Mucosa of descending colon (tissue), 3 donors: ENCODE results near the gene LGALS1. TPM values are rescaled to one million over a fixed set of nuclear protein-coding genes. Genes with fewer than 3 reads are reported as not detected.

ENCODE experiments used
- ATAC-seq: fragments of 200-7000 bp; cut with Tn5 transposase; one replicate; pipeline ENCODE4 v1.9.1; 2020; ENCODE audit warnings: mild to moderate bottlenecking, moderate library complexity
- DNase-seq, 3 donors: peaks; one replicate each; pipeline ENCODE4 v3.0.0-alpha.2; 2020
- H3K36me3 ChIP-seq: fragments of 200-600 bp; one replicate; pipeline ENCODE4 v1.8.0; 2021; ENCODE audit warnings: low read depth, mild to moderate bottlenecking
- H3K4me1 ChIP-seq: fragments of 200-600 bp; one replicate; pipeline ENCODE4 v1.8.0; 2021; ENCODE audit warnings: low read depth, mild to moderate bottlenecking
- H3K4me3 ChIP-seq: fragments of 200-600 bp; one replicate; pipeline ENCODE4 v1.8.0; 2021; ENCODE audit warnings: mild to moderate bottlenecking
- H3K9me3 ChIP-seq: fragments of 200-600 bp; one replicate; pipeline ENCODE4 v1.8.0; 2021; ENCODE audit warnings: mild to moderate bottlenecking
- CTCF ChIP-seq: fragments of 200-600 bp; IDR thresholded peaks from one replicate; pipeline ENCODE4 v1.8.0; 2022; ENCODE audit warnings: antibody characterized with exemption, mild to moderate bottlenecking
- intact Hi-C, 2 donors: fragments of 100-400 bp; cut with DNase I in 1 of 2; cut with micrococcal nuclease in 1 of 2; formaldehyde crosslinking; loops; one replicate each; pipeline versions ENCODE4 v1.11.0 to v1.11.1; 2022; cut with DNase I, micrococcal nuclease
- total RNA-seq, 3 donors: library from RNA; stranded (reverse); fragmentation: NEBNext Ultra II Directional in 2 of 3; extraction: Animal tissue kit (Norgen Biotek cat#: 25700) in 2 of 3; gene quantifications; one replicate each; pipeline versions ENCODE4 v1.2.1 to v1.2.4, GENCODE V29; 2021 to 2023
- donor health status: DM: no; HTN: no; CAD: no; lungs with moderate emphysema.
- donor health status: DM: no; HTN: no; CAD: no.
- donor health status: DM: no; HTN: yes; CAD: no.

LGALS1 gene
- total RNA-seq, 3 donors from 2014 or later: 54.6 to 376 (median 150) TPM

- Histone ChIP-seq H3K4me1 (peaks cover 51% of the 10 kb centered on the region), H3K9me3 (no peaks in the 10 kb centered on the region), H3K36me3 (no peaks in the 10 kb centered on the region), H3K4me3 (no peak overlapping the region)
- DNase-seq (no peak), ATAC-seq (no peak)
- intact Hi-C loops: no loop called here
- TF ChIP-seq CTCF: no peak
Measured at GRCh38 chr22:37632174-37633088, 43.0 kb upstream of the LGALS1 start.

- no peaks in the 10 kb centered on the region for H3K9me3 ChIP-seq
- no peak overlapping the region for H3K4me3 ChIP-seq
- ATAC-seq (peak; percentile 29), DNase-seq (peak in 1 of 3 donors; percentile 48)
- no peaks in the 10 kb centered on the region for H3K36me3 ChIP-seq
- TF ChIP-seq CTCF: no peak
- peaks cover 52% of the 10 kb centered on the region for H3K4me1 ChIP-seq
- intact Hi-C loops: no loop called here
Measured at GRCh38 chr22:37633089-37633624, 42.3 kb upstream of the LGALS1 start.

- DNase-seq (peak; percentile 72 to 93 (median 84)), ATAC-seq (peak; percentile 59)
- Histone ChIP-seq H3K9me3 (no peaks in the 10 kb centered on the region), H3K36me3 (no peaks in the 10 kb centered on the region), H3K4me1 (peaks cover 57% of the 10 kb centered on the region), H3K4me3 (no peak overlapping the region)
- TF ChIP-seq CTCF: no peak
- intact Hi-C loops: no loop called here
Measured at GRCh38 chr22:37633625-37634416, 41.6 kb upstream of the LGALS1 start.

GRCh38 chr22:37634417-37634924, 41.0 kb upstream of the LGALS1 start:
- no peak for DNase-seq
- intact Hi-C loops: no loop called here
- no peak for ATAC-seq
- Histone ChIP-seq H3K4me1 (peaks cover 61% of the 10 kb centered on the region), H3K36me3 (no peaks in the 10 kb centered on the region), H3K4me3 (no peak overlapping the region), H3K9me3 (no peaks in the 10 kb centered on the region)
- TF ChIP-seq CTCF: no peak

- no peak overlapping the region for H3K4me3 ChIP-seq
- ATAC-seq (no peak), DNase-seq (no peak)
- H3K36me3 ChIP-seq: no peaks in the 10 kb centered on the region
- peaks cover 61% of the 10 kb centered on the region for H3K4me1 ChIP-seq
- no peak for TF ChIP-seq CTCF
- intact Hi-C loops: no loop called here
- no peaks in the 10 kb centered on the region for H3K9me3 ChIP-seq
Measured at GRCh38 chr22:37635157-37635556, 40.3 kb upstream of the LGALS1 start.
